ENCODE data around the gene MLH3. TPM values are rescaled to one million over a fixed set of nuclear protein-coding genes. Genes with fewer than 3 reads are reported as not detected.
"Not testable (repeated sequence)": the region's sequence is repeated elsewhere in the genome, so short reads cannot be mapped to it uniquely, and the experiment has no call there.

MLH3 gene
- total and polyA plus RNA-seq, 10 of the 15 experiments (the other 5 are each of a cell fraction or from before 2014, with no cell fraction given), result 12.6 to 31.2 (median 19.6) TPM

DNA sequence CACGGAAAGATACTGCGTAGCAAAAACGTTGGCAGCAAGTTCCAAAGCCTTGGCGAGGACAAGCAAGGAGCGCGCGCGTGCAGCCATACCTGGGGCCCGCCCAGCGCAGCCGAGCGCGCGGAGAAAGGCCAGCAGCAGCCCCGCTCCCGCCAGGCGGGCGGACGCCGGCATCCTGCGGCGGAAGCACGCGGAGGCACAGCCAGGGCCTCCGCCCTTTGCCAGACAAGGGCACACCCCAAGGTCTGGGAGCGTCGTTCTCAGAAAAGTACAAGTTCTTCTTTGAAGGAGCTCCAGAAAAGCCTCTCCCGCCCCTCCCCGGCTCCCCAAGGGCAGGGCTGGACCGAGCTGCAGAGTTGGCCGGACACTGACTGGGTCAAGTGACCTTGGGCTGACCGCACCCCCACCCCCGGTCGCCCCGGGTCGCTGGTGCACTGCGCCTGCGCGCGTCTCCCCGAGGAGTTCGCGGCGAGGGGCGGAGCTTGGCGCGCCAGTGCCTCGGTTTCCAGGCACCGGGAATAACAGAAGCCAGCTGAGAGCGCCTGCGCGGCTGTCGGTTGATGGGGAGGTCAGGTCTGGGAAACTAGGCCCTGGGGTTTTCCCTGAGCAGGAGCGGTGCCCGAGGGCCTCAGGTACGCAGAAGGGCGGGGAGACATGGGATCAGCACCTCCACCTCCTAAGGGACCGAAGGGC lies 18.0 kb upstream of the MLH3 start, which contains the start of gene ZC2HC1C (continued):
- TF ChIP-seq IKZF1 (conservative IDR thresholded peaks at IDR 0.05), result peak; percentile 73
- TF ChIP-seq, protein P1, sequence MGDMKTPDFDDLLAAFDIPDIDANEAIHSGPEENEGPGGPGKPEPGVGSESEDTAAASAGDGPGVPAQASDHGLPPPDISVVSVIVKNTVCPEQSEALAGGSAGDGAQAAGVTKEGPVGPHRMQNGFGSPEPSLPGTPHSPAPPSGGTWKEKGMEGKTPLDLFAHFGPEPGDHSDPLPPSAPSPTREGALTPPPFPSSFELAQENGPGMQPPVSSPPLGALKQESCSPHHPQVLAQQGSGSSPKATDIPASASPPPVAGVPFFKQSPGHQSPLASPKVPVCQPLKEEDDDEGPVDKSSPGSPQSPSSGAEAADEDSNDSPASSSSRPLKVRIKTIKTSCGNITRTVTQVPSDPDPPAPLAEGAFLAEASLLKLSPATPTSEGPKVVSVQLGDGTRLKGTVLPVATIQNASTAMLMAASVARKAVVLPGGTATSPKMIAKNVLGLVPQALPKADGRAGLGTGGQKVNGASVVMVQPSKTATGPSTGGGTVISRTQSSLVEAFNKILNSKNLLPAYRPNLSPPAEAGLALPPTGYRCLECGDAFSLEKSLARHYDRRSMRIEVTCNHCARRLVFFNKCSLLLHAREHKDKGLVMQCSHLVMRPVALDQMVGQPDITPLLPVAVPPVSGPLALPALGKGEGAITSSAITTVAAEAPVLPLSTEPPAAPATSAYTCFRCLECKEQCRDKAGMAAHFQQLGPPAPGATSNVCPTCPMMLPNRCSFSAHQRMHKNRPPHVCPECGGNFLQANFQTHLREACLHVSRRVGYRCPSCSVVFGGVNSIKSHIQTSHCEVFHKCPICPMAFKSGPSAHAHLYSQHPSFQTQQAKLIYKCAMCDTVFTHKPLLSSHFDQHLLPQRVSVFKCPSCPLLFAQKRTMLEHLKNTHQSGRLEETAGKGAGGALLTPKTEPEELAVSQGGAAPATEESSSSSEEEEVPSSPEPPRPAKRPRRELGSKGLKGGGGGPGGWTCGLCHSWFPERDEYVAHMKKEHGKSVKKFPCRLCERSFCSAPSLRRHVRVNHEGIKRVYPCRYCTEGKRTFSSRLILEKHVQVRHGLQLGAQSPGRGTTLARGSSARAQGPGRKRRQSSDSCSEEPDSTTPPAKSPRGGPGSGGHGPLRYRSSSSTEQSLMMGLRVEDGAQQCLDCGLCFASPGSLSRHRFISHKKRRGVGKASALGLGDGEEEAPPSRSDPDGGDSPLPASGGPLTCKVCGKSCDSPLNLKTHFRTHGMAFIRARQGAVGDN (IDR thresholded peaks at IDR 0.05), result peak; percentile 88

DNA sequence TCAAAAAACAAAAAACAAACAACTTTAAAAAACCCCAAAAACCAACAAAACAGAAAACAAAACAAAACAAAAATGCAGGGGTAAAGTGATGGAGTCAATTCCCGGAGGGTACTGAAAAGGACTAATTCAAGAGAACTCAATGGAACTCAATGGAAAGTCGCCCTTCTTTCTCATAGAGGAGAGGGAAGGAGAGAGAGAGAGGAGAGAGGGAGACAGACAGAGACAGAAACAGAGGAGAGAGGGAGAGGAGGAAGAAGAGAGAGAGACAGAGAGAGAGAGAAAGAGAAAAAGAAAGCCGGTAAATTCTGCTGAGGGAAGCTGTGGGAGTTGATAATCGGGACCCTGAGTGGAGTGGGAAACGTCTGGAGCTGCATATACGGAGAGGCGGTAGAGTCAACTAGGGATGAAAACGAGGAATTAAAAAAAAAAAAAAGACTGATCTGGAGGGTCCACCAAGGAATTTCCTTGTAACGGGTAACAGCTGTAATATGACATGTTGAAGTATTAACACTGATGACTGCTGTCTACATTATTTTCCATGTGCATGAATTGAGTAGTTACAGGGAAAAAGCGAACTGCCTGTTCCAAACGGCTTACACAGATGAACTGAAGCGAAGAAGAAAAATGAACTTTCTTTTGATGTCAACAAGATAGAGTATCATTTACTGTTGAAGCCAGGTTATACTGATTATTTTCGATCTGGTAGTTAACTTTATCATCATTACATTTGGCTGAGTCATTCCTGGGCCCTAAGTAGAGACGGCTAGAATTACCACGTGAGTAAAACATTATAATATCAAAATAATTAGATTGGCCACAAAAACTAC lies 17.2 kb upstream of the MLH3 start:
- Histone ChIP-seq H3K4me2 (ENCODE audit: control insufficient read depth, insufficient read depth) (peak overlapping the region; percentile 91), H3K4me3 (peak overlapping the region; percentile 79), H3K9me3 (replicated peaks; ENCODE audit: control insufficient read depth, insufficient read depth, low read length) (no peaks in the 10 kb centered on the region), H3K27ac (ENCODE audit: control insufficient read depth, insufficient read depth) (peak overlapping the region; percentile 47), H3K9ac (ENCODE audit: control insufficient read depth, insufficient read depth, low read length) (peak overlapping the region; percentile 66), H3K36me3 (ENCODE audit: control insufficient read depth in 2 of 2, insufficient read depth in 2 of 2, low read length in 1 of 2) (no peaks in the 10 kb centered on the region), H4K20me1 (ENCODE audit: control insufficient read depth, insufficient read depth) (no peaks in the 10 kb centered on the region), H2AFZ (ENCODE audit: control insufficient read depth, low read depth, low read length) (peak overlapping the region; percentile 96), H3K27me3 (replicated peaks in 1 of 2; ENCODE audit: control insufficient read depth in 2 of 2, insufficient read depth in 2 of 2, low read length in 1 of 2) (no peaks in the 10 kb centered on the region), H3K79me2 (ENCODE audit: control insufficient read depth, insufficient read depth, low read length) (peaks cover 9% of the 10 kb centered on the region), H3K4me1 (ENCODE audit: control insufficient read depth, insufficient read depth, low read length) (peaks cover 8% of the 10 kb centered on the region)
- POLR2A ChIA-PET, result interaction anchor here (0.6 to 1.2 kb wide), 3 partner anchors 15 to 66 kb away, joined by 3 to 4 read pairs (median 3); no protein-coding TSS in a partner anchor
- 2% methylated on average over 15 of the region's 15 CpGs for WGBS (ENCODE audit: insufficient coverage, insufficient replicate concordance, low lambda C conversion rate, missing lambda C conversion rate)
- in situ Hi-C loops (cut with MboI) (no loop called here), intact Hi-C loops (cut with micrococcal nuclease; ENCODE audit: unreplicated experiment) (no loop called here)
- SMC1A ChIA-PET (ENCODE audit: uncharacterized antibody, unreplicated experiment), result interaction anchor here (0.6 to 1.5 kb wide), 7 partner anchors 9 to 207 kb away, joined by 3 to 4 read pairs (median 3); partner anchors contain the start of gene RPS6KL1
- FAIRE-seq (no peak), ATAC-seq (peak; percentile 10; the same call in 2 of the 3 replicates), DNase-seq (ENCODE audit: low read depth, low spot score) (no peak)
- CTCF ChIA-PET, result interaction anchor here (0.6 to 1.6 kb wide), 5 partner anchors 17 to 306 kb away, joined by 3 to 6 read pairs (median 4); no protein-coding TSS in a partner anchor
- TF ChIP-seq HDAC2 (IDR thresholded peaks at IDR 0.05), result no peak
- no peak for TF ChIP-seq FOXK2 (IDR thresholded peaks at IDR 0.05)
- TF ChIP-seq, protein P2, sequence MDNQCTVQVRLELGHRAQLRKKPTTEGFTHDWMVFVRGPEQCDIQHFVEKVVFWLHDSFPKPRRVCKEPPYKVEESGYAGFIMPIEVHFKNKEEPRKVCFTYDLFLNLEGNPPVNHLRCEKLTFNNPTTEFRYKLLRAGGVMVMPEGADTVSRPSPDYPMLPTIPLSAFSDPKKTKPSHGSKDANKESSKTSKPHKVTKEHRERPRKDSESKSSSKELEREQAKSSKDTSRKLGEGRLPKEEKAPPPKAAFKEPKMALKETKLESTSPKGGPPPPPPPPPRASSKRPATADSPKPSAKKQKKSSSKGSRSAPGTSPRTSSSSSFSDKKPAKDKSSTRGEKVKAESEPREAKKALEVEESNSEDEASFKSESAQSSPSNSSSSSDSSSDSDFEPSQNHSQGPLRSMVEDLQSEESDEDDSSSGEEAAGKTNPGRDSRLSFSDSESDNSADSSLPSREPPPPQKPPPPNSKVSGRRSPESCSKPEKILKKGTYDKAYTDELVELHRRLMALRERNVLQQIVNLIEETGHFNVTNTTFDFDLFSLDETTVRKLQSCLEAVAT (IDR thresholded peaks at IDR 0.05), result 0 out of 2 replicates have a peak, but pooled peaks have one; percentile 47
- TF ChIP-seq YBX1 (IDR thresholded peaks at IDR 0.05), result 0 out of 2 replicates have a peak, but pooled peaks have one; percentile 39
- RAD21 ChIA-PET (ENCODE audit: unreplicated experiment), result interaction anchor here (0.8 kb wide), 1 partner anchor 17 kb away, joined by 3 read pairs; no protein-coding TSS in a partner anchor
- TSS peak; percentile 86 for BruUV-seq (replicated peaks)

DNA sequence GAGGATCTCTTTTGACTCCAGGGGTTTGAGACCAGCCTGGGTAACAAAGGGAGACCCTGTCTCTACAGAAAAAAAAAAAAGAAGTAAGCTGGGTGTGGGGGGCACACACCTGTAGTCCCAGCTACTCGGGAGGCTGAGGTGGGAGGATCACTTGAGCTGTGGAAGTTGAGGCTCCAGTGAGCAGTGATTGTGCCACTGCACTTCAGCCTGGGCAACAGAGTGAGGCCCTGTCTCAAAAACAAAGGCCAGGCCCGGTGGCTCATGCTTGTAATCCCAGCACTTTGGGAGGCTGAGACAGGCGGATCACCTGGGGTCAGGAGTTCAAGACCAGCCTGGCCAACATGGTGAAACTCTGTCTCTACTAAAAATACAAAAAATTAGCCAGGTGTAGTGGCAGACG lies 16.5 kb upstream of the MLH3 start:
- Histone ChIP-seq H3K9ac (ENCODE audit: control insufficient read depth, insufficient read depth, low read length) (peak overlapping the region; percentile 66; the same call in 1 of the 2 replicates), H3K4me2 (ENCODE audit: control insufficient read depth, insufficient read depth) (peak overlapping the region; percentile 91), H3K79me2 (ENCODE audit: control insufficient read depth, insufficient read depth, low read length) (peaks cover 16% of the 10 kb centered on the region), H3K4me3 (peak overlapping the region; percentile 79; the same call in 1 of the 2 replicates)
- H2AFZ ChIP-seq (ENCODE audit: control insufficient read depth, low read depth, low read length); ATAC-seq; CTCF ChIA-PET; DNase-seq (ENCODE audit: low read depth, low spot score); H3K27ac ChIP-seq (ENCODE audit: control insufficient read depth, insufficient read depth); H3K27me3 ChIP-seq (replicated peaks in 1 of 2; ENCODE audit: control insufficient read depth in 2 of 2, insufficient read depth in 2 of 2, low read length in 1 of 2); intact Hi-C loops (cut with micrococcal nuclease; ENCODE audit: unreplicated experiment); FAIRE-seq; H3K9me3 ChIP-seq (replicated peaks; ENCODE audit: control insufficient read depth, insufficient read depth, low read length); RAD21 ChIA-PET (ENCODE audit: unreplicated experiment); H4K20me1 ChIP-seq (ENCODE audit: control insufficient read depth, insufficient read depth); H3K36me3 ChIP-seq (ENCODE audit: control insufficient read depth in 2 of 2, insufficient read depth in 2 of 2, low read length in 1 of 2); in situ Hi-C loops (cut with MboI); H3K4me1 ChIP-seq (ENCODE audit: control insufficient read depth, insufficient read depth, low read length); BruUV-seq (replicated peaks): not testable (repeated sequence)
- SMC1A ChIA-PET (ENCODE audit: uncharacterized antibody, unreplicated experiment), result interaction anchor here (0.6 to 1.3 kb wide), 2 partner anchors 9 to 145 kb away, joined by 3 to 4 read pairs; partner anchors contain the start of gene RPS6KL1
- 74% methylated on average over 4 of the region's 4 CpGs for WGBS (ENCODE audit: insufficient coverage, insufficient replicate concordance, low lambda C conversion rate, missing lambda C conversion rate)
- POLR2A ChIA-PET, result interaction anchor here (0.5 to 0.7 kb wide), 3 partner anchors 16 to 445 kb away, joined by 3 to 5 read pairs (median 4); no protein-coding TSS in a partner anchor
